Measurements from ENCODE around the gene DIPK1A.

GRCh38 chr1:92921031-92922023 lies 39.9 kb downstream of the DIPK1A start:
- no peak for TF ChIP-seq POLR2A (IDR thresholded peaks at IDR 0.05)
- no peak for TF ChIP-seq CTCF (IDR thresholded peaks at IDR 0.05)
- TF ChIP-seq EP300 (IDR thresholded peaks at IDR 0.05): no peak
